Colonic mucosa (tissue), 4 donors: Measurements from ENCODE around the gene CPT1C. TPM values are rescaled to one million over a fixed set of nuclear protein-coding genes. Genes with fewer than 3 reads are reported as not detected.

Source experiments
- DNase-seq: peaks from one replicate; pipeline ENCODE4 v3.0.0-alpha.2; 2020
- H3K27ac ChIP-seq: fragments of 200-600 bp; one replicate; pipeline ENCODE4 v1.8.0; 2021
- H3K27me3 ChIP-seq: fragments of 200-600 bp; one replicate; pipeline ENCODE4 v1.8.0; 2021
- H3K36me3 ChIP-seq: fragments of 200-600 bp; one replicate; pipeline ENCODE4 v1.8.0; 2021
- H3K4me1 ChIP-seq: fragments of 200-600 bp; one replicate; pipeline ENCODE4 v1.8.0; 2021; ENCODE audit warnings: mild to moderate bottlenecking
- H3K4me3 ChIP-seq: fragments of 200-600 bp; one replicate; pipeline ENCODE4 v1.8.0; 2021
- H3K9ac ChIP-seq, 2 donors: one replicate each; pipeline ENCODE4 v1.7.0; 2013; ENCODE audit warnings: control low read depth in 2 of 2, low read depth in 2 of 2, low read length in 2 of 2
- H3K9me3 ChIP-seq: fragments of 200-600 bp; one replicate; pipeline ENCODE4 v1.8.0; 2021
- CTCF ChIP-seq: fragments of 200-600 bp; IDR thresholded peaks from one replicate; pipeline ENCODE4 v1.8.0; 2022; ENCODE audit warnings: antibody characterized with exemption, mild to moderate bottlenecking
- intact Hi-C: fragments of 100-400 bp; cut with DNase I; formaldehyde crosslinking; loops from one replicate; pipeline ENCODE4 v1.14.1; 2022
- total RNA-seq, 2 donors: library from RNA; stranded (reverse); fragmentation: NEBNext Ultra II Directional in 1 of 2; extraction: Animal tissue kit (Norgen Biotek cat#: 25700) in 1 of 2; gene quantifications; one replicate each; pipeline ENCODE4 v1.2.1, GENCODE V29; 2021
- donor health status: healthy.
- donor health status: DM: no; HTN: no; CAD: no.
- donor health status: DM: no; HTN: no; CAD: no.

Gene CPT1C
- total RNA-seq, 2 donors from 2014 or later = 1.2 to 2.0 TPM

DNA sequence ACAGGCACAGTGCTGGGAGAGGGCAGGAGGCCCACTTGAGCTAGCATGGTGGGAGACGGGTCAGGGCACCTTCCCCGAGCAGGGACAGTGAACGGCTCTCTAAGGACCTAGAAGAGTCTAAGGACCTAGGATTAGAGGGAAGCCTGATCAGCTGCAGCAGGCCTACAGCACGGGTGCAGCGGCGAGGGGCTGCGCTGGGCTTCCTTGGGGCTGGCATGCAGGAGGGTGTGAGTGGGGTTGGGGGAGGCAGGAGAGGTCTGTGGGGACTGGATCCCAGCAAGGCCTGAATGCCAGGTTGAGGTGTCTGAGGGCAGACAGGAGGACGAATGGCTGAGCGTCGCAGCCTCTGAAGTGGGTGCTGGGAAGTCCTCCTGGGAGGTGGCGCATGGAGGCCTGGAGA lies 45.3 kb upstream of the CPT1C start:
- DNase-seq = no peak
- peaks cover 6% of the 10 kb centered on the region for H3K4me1 ChIP-seq
- H3K27me3 ChIP-seq = no peaks in the 10 kb centered on the region
- no peak overlapping the region for H3K4me3 ChIP-seq
- no peaks in the 10 kb centered on the region for H3K9me3 ChIP-seq
- no peak overlapping the region for H3K27ac ChIP-seq
- intact Hi-C loops = no loop called here
- TF ChIP-seq CTCF = no peak
- H3K36me3 ChIP-seq = no peaks in the 10 kb centered on the region
- no peak overlapping the region for H3K9ac ChIP-seq

DNA sequence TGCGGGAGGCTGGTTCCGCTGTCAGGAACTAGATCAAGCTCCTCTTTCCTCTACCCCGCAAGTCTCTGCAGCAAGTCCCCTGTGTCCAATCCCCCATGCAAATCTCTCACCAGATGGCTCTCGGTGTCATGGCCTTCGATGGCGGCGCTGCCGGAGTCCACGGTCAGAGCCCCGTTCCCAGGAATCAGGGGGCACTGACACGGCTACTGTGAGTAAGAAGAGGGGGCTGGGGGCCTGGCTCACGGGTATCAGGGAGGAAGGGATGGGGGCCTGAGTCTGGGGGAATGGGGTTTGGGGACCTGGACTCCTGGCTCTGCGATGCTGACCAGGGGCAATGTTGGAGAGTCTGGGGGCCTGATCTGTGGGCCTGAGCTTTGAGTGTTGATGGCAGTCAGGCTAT lies 44.9 kb upstream of the CPT1C start:
- H3K4me1 ChIP-seq = peaks cover 6% of the 10 kb centered on the region
- no peak for TF ChIP-seq CTCF
- no peak for DNase-seq
- no peak overlapping the region for H3K4me3 ChIP-seq
- H3K9me3 ChIP-seq = no peaks in the 10 kb centered on the region
- H3K9ac ChIP-seq = no peak overlapping the region
- H3K36me3 ChIP-seq = no peaks in the 10 kb centered on the region
- H3K27me3 ChIP-seq = no peaks in the 10 kb centered on the region
- no peak overlapping the region for H3K27ac ChIP-seq
- intact Hi-C loops = no loop called here

DNA sequence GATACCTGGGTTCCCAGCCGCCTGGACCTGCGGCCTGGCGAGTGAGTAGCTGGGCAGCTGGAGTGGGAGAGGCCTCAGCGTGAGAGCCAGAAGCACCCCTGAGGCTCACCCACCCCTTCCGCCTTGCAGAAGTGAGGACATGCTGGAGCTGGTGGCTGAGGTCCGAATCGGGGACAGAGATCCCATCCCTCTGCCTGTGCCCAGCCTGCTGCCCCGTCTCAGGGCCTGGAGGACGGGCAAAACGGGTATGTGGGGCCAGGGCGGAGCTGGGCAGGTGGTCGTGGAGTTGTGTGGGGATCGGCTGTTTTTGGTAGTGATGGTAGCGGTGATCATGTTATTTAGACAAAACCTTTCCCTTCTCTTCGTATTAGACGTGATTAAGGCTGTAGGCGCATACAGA lies 44.3 kb upstream of the CPT1C start:
- intact Hi-C loops = no loop called here
- Histone ChIP-seq H3K27ac (no peak overlapping the region), H3K9me3 (no peaks in the 10 kb centered on the region), H3K4me3 (no peak overlapping the region), H3K4me1 (peaks cover 6% of the 10 kb centered on the region), H3K27me3 (no peaks in the 10 kb centered on the region), H3K9ac (no peak overlapping the region), H3K36me3 (no peaks in the 10 kb centered on the region)
- TF ChIP-seq CTCF = no peak
- no peak for DNase-seq

DNA sequence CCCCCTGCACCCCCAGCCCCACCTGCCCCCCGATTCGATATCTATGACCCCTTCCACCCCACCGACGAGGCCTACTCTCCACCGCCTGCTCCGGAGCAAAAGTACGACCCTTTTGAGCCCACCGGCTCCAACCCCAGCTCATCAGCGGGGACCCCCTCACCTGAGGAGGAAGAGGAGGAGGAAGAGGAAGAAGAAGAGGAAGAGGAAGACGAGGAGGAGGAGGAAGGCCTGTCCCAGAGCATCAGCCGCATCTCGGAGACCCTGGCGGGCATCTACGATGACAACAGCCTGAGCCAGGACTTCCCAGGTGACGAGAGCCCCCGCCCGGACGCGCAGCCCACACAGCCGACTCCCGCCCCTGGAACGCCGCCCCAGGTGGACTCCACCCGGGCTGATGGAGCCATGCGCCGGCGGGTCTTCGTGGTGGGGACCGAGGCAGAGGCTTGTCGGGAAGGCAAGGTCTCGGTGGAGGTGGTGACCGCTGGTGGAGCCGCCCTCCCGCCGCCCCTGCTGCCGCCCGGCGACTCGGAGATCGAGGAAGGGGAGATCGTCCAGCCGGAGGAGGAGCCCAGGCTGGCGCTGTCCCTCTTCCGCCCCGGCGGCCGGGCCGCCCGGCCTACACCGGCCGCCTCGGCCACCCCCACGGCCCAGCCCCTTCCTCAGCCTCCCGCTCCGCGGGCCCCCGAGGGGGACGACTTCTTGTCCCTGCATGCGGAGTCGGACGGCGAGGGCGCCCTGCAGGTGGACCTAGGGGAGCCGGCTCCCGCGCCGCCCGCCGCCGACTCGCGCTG lies 39.7 kb upstream of the CPT1C start:
- no peaks in the 10 kb centered on the region for H3K27me3 ChIP-seq
- no peak for DNase-seq
- no peaks in the 10 kb centered on the region for H3K4me1 ChIP-seq
- H3K27ac ChIP-seq = no peak overlapping the region
- TF ChIP-seq CTCF = no peak
- no peaks in the 10 kb centered on the region for H3K9me3 ChIP-seq
- H3K36me3 ChIP-seq = peaks cover 24% of the 10 kb centered on the region
- H3K9ac ChIP-seq = no peak overlapping the region
- no peak overlapping the region for H3K4me3 ChIP-seq
- intact Hi-C loops = no loop called here

GRCh38 chr19:49651820-49652550 lies 38.9 kb upstream of the CPT1C start:
- Histone ChIP-seq H3K27ac (no peak overlapping the region), H3K36me3 (peaks cover 28% of the 10 kb centered on the region), H3K4me1 (no peaks in the 10 kb centered on the region), H3K27me3 (no peaks in the 10 kb centered on the region), H3K9me3 (no peaks in the 10 kb centered on the region), H3K4me3 (no peak overlapping the region), H3K9ac (no peak overlapping the region)
- no peak for TF ChIP-seq CTCF
- no peak for DNase-seq
- intact Hi-C loops = no loop called here
